ENCODE results near the gene RAB3C.
"Not testable (repeated sequence)": the region's sequence is repeated elsewhere in the genome, so short reads cannot be mapped to it uniquely, and the experiment has no call there.

Gene RAB3C

DNA sequence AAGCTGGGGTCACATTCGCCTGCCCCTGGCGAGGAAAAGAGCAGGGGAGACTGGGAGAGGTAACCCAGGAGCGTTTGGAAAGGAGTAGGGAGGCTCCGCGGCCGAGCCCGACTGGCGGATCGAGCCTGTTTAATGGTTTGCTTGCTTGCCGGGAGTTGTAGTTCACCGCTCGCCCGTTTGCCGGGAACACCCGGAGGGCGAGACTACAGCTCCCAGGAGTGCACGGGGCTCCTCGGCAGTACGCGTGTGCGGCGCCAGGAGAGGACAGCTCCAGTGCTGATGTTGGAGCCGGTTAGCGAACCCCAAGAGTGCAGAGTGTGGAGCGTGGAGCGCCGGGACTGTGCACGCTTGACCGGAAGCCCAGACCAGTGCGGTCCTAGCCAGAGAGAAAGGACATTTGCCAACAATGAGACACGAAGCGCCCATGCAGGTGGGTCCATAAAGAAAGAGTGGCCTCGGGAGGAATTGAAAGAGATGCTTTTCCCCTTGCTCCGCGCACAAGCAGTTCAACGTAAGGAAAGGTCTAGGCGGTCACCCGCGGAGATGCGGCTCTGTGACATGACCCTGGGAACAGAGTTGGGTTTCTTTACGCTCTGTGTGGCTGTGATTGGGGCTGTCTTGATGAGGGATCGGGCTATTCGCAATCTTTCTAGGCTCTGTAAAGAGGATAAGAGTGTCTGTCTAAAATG is at the start of gene RAB3C:
Gene RAB3C (plus strand): TSS at position 273 of the 689 bp plus-strand sequence. CDS start 134 bp downstream, at position 407.
- DNase-seq (ENCODE audit: low read depth), result peak; percentile 3

GRCh38 chr5:58541935-58542334 is 40.9 kb upstream of the RAB3C start:
- not testable (repeated sequence) for DNase-seq (ENCODE audit: low read depth)

- no peak for DNase-seq (ENCODE audit: low read depth)
Measured at GRCh38 chr5:58542709-58543108, 40.2 kb upstream of the RAB3C start.

DNA sequence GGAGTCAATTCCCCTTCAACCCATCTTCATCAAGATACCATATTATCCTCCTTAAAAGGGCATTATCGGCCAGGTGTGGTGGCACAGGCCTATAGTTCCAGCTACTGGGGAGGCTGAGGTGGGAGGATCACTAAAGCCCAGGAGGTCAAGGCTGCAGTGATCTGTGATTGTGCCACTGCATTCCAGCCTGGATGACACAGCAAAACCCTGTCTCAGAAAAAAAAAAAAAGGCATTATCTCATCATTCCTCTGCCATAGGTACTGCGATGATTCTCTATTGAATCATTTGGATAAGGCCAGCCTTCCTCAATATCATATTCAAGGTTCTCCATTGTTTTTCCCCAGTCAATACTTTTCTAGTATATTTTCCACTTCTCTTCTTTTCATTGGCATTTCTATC is 39.2 kb upstream of the RAB3C start:
- DNase-seq (ENCODE audit: low read depth), result no peak

DNA sequence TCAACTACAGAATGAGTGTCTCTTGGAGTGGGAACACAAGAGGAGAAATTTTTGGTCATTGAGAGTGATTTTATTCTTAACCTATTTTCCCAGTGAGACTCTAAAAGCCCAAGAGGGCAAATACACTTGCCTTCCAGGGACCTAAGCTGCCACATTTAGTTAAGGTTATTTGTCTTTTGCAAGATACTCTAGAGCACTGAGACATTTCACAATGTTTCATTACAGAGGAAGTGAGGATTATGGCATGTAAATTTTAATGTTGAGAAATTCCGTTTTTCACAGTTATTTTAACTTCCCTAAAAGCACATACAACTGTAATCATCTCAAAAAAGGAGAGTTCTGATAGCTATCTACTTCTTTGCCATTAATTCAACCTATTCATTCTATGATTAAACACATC is 38.7 kb upstream of the RAB3C start:
- DNase-seq (ENCODE audit: low read depth), result no peak

GRCh38 chr5:58544926-58545325 is 37.9 kb upstream of the RAB3C start:
- no peak for DNase-seq (ENCODE audit: low read depth)

DNA sequence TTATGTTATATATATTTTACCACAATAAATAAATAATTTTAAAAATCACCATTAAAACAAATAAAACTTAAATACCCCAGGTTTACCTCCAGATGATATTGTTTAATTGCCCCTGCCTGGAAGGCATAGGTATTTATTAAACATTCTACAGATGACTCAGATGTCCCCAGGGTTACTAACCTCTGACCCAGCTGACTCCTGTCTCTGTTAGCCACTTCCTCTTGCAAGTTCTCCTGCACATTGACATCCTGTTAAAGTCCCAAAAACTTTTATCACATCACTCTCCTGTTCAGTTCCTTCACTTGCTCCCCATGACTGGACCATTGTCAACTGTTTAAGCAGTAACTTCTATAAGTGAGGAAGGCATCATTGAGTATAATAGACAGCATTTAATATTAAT is 37.0 kb upstream of the RAB3C start:
- no peak for DNase-seq (ENCODE audit: low read depth)

DNA sequence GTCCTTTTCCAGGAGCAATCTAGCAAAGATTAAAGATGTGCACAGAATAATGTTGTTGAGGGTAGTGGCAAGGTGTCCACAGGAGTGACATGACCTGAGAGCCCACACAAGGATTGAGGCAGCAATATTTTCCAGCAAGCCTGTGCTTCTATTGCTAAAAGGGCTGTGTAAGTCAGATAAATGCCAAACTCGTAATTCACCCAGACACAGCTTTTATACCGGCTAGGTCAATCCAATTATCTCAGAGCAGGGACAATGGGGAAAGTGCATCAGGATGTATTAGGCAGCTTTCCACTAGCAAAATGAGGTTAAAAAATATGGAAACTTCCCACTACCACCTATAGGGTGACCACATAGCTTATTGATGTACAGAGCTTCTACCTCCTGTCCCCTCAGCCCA is 34.8 kb upstream of the RAB3C start:
- no peak for DNase-seq (ENCODE audit: low read depth)

GRCh38 chr5:58551492-58551891 is 31.4 kb upstream of the RAB3C start:
- DNase-seq (ENCODE audit: low read depth), result no peak

DNA sequence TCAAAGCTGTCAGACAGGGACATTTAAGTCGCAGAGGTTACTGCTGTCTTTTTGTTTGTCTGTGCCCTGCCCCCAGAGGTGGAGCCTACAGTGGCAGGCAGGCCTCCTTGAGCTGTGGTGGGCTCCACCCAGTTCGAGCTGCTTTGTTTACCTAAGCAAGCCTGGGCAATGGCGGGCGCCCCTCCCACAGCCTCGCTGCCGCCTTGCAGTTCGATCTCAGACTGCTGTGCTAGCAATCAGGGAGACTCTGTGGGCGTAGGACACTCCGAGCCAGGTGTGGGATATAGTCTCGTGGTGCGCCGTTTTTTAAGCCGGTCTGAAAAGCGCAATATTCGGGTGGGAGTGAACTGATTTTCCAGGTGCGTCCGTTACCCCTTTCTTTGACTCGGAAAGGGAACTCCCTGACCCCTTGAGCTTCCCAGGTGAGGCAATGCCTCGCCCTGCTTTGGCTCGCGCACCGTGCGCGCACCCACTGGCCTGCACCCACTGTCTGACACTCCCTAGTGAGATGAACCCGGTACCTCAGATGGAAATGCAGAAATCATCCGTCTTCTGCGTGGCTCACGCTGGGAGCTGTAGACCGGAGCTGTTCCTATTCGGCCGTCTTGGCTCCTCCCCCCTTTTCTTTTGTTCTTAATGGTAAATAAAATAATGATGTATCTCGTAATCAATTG is 25.1 kb upstream of the RAB3C start:
- DNase-seq (ENCODE audit: low read depth), result not testable (repeated sequence)

DNA sequence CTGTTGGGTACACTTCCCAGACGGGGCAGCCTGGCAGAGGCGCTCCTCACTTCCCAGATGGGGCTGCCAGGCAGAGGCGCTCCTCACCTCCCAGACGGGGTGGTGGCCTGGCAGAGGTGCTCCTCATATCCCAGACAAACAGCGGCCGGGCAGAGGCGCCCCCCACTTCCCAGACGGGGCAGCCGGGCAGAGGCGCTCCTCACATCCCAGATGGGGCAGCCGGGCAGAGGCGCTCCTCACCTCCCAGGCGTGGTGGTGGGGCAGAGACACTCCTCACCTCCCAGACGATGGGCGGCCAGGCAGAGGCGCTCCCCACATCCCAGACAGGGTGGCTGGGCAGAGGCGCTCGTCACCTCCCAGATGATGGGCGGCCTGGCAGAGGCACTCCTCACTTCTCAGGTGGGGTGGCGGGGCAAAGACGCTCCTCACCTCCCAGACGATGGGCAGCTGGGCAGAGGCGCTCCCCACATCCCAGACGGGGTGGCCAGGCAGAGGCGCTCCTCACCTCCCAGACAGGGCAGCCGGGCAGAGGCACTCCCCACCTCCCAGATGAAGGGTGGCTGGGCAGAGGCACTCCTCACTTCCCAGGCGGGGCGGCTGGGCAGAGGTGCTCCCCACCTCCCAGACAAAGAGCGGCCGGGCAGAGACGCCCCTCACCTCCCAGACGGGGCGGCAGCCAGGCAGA is 19.7 kb upstream of the RAB3C start:
- not testable (repeated sequence) for DNase-seq (ENCODE audit: low read depth)

DNA sequence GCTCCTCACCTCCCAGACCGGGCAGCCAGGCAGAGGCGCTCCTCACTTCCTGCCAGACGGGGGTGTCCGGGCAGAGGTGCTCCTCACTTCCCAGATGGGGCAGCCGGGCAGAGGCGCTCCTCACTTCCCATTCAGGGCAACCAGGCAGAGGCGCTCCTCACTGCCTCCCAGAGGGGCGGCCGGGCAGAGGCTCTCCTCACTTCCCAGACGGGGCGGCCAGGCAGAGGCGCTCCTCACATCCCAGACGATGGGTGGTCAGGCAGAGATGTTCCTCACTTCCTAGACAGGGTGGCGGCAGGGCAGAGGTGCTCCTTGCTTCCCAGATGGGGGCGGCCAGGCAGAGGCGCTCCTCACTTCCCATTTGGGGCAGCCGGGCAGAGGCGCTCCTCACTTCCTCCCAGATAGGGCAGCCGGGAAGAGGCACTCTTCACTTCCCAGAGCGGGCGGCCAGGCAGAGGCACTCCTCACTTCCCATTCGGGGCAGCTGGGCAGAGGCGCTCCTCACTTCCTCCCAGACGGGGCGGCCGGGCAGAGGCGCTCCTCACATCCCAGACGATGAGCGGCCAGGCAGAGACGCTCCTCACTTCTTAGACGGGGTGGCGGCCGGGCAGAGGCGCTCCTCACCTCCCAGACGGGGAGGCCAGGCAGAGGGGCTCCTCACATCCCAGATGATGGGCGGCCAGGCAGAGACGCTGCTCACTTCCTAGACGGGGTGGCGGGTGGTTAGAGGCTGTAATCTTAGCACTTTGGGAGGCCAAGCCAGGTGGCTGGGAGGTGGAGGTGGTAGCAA is 18.6 kb upstream of the RAB3C start:
- not testable (repeated sequence) for DNase-seq (ENCODE audit: low read depth)

- DNase-seq (ENCODE audit: low read depth), result no peak
Measured at GRCh38 chr5:58565033-58565432, 17.8 kb upstream of the RAB3C start.

GRCh38 chr5:58571501-58571900 is 11.4 kb upstream of the RAB3C start:
- DNase-seq (ENCODE audit: low read depth), result no peak

DNA sequence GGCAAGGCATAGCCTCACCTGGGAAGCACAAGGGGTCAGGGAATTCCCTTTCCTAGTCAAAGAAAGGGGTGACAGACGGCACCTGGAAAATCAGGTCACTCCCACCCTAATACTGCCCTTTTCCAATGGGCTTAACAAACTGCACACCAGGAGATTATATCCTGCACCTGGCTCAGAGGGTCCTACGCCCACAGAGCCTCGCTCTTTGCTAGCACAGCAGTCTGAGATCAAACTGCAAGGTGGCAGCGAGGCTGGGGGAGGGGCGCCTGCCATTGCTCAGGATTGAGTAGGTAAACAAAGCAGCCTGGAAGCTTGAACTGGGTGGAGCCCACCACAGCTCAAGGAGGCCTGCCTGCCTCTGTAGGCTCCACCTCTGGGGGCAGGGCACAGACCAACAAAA is 9.9 kb upstream of the RAB3C start:
- DNase-seq (ENCODE audit: low read depth), result not testable (repeated sequence)

DNA sequence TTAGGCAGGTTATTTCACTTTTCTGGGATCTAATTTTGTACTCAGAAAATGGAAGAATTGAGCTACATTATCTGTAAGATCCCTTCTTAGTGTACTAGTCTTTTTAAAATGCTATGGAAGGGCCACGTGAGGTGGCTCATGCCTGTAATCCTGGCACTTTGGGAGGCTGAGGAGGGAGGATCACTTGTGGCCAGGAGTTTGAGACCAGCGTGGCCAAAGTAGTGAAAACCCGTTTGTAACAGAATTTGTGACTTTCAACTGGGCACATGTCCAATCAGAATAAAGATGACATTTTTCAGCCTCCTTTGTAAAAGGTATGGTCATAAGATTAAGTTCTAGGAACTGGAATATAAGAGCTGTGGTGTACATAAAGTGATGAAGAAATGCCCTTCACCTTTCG is 3.1 kb upstream of the RAB3C start:
- no peak for DNase-seq (ENCODE audit: low read depth)

DNA sequence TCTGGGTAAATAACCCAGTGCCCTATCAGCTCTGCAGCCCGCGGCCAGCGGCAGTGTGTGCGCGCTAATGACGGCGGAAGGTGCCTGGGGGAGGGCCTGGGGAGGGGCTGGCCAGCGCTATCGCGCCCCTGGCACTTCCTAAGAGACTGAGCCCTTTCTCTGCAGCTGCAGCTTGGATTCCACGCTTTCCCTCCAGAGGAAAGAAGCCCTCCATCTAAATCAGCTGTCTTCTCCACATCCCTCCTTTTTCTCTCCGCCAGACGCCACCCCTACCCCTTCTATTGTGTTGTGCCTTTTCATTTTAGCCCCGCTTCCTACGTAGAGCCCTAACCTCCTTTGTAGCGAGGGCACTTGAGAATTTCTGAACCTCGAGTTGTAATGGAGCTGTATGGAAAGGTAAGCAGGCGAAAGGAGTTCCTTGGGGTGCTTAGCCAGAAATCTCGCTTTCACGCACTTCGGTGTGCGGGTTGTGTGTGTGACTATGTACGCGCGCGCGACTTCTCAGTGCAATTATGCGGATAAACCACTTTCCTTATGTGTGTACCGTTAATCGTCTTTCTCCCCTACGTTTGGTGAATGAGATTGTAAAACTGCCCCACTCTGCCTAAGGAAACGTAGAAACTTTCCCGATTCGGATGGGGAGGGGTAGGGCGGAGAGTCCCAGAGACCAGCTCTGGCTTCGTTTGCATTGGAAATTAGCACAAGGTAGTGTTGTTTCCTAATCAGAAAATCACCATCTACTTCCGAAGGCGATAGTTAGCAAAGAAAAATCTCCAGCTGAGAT is 664 bp upstream of the RAB3C start:
- DNase-seq (ENCODE audit: low read depth), result no peak

DNA sequence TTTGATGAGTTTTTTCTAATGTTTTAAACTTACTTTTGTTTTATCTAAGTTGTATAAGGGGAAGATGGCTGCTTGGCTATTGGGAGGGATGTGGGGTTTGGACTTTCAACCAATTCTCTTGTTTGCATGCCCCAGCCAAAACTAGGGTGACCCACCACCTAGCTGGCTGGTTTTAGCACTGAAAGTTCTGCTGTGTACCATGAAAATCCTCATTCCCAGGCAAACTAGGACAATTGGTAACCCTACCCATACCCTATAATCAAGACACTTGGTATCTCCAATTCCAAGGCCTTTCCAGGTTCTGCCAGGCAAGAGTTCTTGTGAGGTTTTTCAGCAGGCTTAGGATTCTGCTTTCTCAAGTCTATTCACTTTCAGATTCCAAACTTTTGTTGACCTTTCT is 13.1 kb downstream of the RAB3C start:
- no peak for DNase-seq (ENCODE audit: low read depth)

DNA sequence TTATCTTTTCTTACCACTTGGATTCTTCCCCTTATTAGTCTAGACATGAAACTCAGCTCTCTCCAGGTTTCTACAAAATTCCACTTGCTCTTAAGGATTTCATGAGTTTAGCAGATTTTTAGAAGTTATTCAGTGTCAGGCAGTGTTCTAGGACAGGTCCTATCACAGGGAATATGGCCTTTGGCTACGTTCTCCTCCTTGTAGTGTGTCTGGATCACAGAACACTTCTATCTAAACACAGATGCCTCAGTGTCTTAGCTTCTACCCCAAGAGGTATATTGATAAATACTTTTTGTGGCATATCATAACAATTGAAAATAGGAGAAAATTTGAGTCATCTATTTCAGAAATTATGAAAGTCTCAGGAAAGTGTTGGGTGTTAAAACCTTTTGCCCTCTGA is 15.6 kb downstream of the RAB3C start:
- no peak for DNase-seq (ENCODE audit: low read depth)

GRCh38 chr5:58599217-58599616 is 16.3 kb downstream of the RAB3C start:
- DNase-seq (ENCODE audit: low read depth), result no peak

GRCh38 chr5:58600613-58601012 is 17.7 kb downstream of the RAB3C start:
- DNase-seq (ENCODE audit: low read depth), result not testable (repeated sequence)

- DNase-seq (ENCODE audit: low read depth), result not testable (repeated sequence)
Measured at GRCh38 chr5:58602889-58603288, 20.0 kb downstream of the RAB3C start.
